ENCODE results near the gene ABCA8.

The ABCA8 gene

DNA sequence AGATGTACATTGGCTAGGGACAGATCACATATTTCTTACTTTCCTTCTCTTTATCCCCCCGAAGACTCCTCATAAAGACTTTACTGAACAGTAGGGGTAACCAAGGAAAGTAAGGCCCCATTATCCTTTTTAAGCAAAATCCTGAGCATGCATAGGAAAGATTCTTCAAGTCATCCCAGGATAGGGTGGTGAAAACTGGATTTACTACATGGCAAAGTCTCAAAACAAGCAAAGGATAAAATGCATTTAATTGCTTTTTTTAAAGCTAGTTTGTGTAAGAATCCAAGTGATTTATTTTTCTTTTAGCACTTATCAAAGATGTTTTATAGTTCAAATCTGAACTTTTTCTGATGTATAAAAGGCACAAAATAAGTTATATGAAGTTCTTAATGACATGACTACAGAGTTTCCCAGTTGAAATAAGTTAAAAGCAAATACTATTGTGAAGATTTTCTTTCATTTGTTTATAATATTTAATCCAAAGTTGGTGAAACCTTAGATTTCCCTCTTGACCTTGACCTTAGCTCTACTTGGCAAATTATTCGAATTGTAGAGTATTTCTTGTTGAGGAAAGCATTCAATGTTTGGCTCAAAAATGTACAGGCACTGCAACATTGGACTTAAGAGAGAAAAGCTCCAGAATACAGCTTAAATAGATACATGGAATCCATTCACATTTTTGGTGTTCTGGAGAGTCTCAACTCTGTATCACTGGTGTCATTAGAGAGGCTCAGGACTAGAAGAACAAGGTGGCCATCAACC, 104.3 kb downstream of the ABCA8 start:
- no peaks in the 10 kb centered on the region for H3K27me3 ChIP-seq (replicated peaks)
- no peak overlapping the region for H3K4me3 ChIP-seq (ENCODE audit: low read depth, low read length)
- DNase-seq = no peak
- no peak overlapping the region for H3K27ac ChIP-seq
- in situ Hi-C loops (cut with HindIII; ENCODE audit: low pct_ligation_motif_present, low sequenced_read_pairs) = no loop called here
- no peaks in the 10 kb centered on the region for H3K36me3 ChIP-seq (replicated peaks)
- TF ChIP-seq, protein P1, sequence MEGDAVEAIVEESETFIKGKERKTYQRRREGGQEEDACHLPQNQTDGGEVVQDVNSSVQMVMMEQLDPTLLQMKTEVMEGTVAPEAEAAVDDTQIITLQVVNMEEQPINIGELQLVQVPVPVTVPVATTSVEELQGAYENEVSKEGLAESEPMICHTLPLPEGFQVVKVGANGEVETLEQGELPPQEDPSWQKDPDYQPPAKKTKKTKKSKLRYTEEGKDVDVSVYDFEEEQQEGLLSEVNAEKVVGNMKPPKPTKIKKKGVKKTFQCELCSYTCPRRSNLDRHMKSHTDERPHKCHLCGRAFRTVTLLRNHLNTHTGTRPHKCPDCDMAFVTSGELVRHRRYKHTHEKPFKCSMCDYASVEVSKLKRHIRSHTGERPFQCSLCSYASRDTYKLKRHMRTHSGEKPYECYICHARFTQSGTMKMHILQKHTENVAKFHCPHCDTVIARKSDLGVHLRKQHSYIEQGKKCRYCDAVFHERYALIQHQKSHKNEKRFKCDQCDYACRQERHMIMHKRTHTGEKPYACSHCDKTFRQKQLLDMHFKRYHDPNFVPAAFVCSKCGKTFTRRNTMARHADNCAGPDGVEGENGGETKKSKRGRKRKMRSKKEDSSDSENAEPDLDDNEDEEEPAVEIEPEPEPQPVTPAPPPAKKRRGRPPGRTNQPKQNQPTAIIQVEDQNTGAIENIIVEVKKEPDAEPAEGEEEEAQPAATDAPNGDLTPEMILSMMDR (IDR thresholded peaks at IDR 0.05; ENCODE audit: low read depth, low read length, missing control alignments) = no peak

DNA sequence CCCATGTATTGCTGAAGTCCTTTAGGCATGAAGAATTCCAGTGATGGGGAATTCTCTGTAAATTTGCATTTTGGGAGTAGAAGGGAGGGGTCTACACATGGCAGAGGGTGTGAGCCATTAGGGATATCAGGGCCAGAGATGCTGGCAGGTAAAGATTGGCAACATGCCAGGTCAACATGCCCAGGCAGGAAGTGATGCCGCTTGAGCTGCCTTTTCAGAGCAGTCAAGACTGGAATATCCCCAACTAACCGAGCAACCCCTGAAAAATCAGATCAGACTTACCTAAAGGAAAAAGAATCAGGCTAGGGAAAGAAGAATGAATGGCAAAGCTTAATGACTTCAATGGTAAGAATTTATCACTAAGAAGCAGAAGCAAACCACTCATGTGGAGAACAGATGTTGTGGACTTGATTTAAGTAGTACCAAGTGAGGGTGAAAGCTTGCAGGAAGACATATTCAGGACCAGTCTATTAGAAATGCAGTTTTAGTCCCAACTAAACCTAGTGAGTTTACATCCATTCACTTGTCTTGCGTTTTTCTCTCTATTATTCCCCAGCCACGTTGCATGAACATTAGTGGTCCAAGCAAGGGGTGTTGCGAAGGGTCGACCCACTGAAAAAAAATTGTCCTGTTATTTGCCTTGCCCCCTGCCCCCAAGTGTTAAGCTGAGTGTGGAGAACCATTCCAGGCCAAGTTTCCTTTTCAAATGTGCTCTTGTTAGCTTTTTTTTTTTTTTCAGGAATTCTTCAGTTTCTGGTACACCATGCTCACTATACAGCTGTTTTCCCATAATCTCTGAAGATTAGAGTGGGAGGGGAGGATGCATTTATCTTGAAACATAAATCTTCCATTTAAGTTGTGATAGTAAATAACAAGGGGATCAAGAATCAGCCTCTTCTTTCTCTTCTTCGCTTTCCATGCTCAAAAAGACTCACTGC, 105.2 kb downstream of the ABCA8 start:
- Histone ChIP-seq H3K27ac (no peak overlapping the region), H3K36me3 (replicated peaks) (no peaks in the 10 kb centered on the region), H3K4me3 (ENCODE audit: low read depth, low read length) (no peak overlapping the region), H3K27me3 (replicated peaks) (no peaks in the 10 kb centered on the region)
- DNase-seq = no peak
- TF ChIP-seq, protein P1 (IDR thresholded peaks at IDR 0.05; ENCODE audit: low read depth, low read length, missing control alignments) = no peak
- in situ Hi-C loops (cut with HindIII; ENCODE audit: low pct_ligation_motif_present, low sequenced_read_pairs) = no loop called here

DNA sequence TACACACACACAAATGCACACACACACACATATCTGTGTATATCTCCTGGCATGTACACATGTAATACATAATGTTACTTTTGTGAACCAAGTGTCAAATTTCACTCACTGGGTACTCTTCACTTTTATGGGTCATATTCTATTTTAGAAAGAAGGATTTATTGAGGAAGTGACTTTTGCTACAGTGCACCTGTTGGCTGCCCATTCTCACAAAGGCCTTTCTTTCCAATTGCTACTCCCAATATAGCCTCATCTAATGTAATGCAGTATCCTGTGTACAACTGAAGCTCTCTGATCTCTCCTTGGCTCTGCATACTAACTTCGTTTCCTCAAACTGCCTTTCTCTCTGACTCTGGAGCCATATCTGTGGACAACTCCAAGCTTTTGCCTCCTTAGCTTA, 107.5 kb downstream of the ABCA8 start:
- no peak overlapping the region for H3K27ac ChIP-seq
- TF ChIP-seq, protein P1 (IDR thresholded peaks at IDR 0.05; ENCODE audit: low read depth, low read length, missing control alignments) = no peak
- DNase-seq = no peak
- H3K4me3 ChIP-seq (ENCODE audit: low read depth, low read length) = no peak overlapping the region
- H3K27me3 ChIP-seq (replicated peaks) = no peaks in the 10 kb centered on the region
- in situ Hi-C loops (cut with HindIII; ENCODE audit: low pct_ligation_motif_present, low sequenced_read_pairs) = no loop called here
- H3K36me3 ChIP-seq (replicated peaks) = no peaks in the 10 kb centered on the region

DNA sequence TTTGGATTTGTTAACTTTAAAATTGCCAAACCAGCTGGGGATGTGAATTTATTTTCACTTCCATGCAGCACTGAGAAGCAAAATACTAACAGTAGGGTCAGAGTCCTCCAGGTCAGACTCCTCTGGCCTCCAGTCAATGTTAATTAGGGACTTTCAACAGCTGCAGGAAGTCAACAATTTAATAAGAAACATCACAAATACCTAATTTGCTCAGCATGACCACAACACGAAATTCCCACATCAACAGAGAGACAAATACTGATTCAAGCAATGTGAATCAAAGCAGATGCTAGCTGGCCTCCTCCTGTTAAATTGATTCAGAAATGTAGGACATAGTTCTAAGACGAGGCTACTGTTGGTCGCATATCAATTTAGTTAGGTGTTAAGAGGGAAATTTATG, 111.7 kb downstream of the ABCA8 start:
- H3K27ac ChIP-seq = no peak overlapping the region
- TF ChIP-seq, protein P1 (IDR thresholded peaks at IDR 0.05; ENCODE audit: low read depth, low read length, missing control alignments) = no peak
- no peaks in the 10 kb centered on the region for H3K27me3 ChIP-seq (replicated peaks)
- no peaks in the 10 kb centered on the region for H3K36me3 ChIP-seq (replicated peaks)
- no peak for DNase-seq
- H3K4me3 ChIP-seq (ENCODE audit: low read depth, low read length) = no peak overlapping the region
- in situ Hi-C loops (cut with HindIII; ENCODE audit: low pct_ligation_motif_present, low sequenced_read_pairs) = no loop called here

DNA sequence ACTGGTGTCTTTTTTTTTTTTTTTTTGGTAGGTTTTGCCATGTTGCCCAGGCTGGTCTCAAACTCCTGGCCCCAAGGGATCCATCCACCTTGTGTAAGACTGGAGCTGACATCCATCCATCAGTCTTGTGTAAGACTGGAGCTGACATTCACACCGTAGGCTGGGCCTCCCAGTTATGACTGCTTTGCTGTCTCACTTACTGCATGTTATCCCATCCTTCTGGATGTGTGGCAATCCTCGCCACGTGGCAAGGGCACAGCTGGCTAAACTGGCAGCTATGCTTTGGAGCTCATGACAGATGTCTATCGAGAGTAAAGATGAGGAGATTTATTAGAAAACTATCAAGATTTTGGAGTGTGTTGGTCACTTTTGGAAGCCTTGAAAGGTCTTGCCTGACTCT, 115.1 kb downstream of the ABCA8 start:
- Histone ChIP-seq H3K27me3 (replicated peaks) (no peaks in the 10 kb centered on the region), H3K36me3 (replicated peaks) (no peaks in the 10 kb centered on the region), H3K27ac (no peak overlapping the region), H3K4me3 (ENCODE audit: low read depth, low read length) (no peak overlapping the region)
- in situ Hi-C loops (cut with HindIII; ENCODE audit: low pct_ligation_motif_present, low sequenced_read_pairs) = no loop called here
- DNase-seq = no peak
- TF ChIP-seq, protein P1 (IDR thresholded peaks at IDR 0.05; ENCODE audit: low read depth, low read length, missing control alignments) = no peak
